GM18511 (cell line): ENCODE measurements around the gene CD53.
"Not testable (repeated sequence)": the region's sequence is repeated elsewhere in the genome, so short reads cannot be mapped to it uniquely, and the experiment has no call there.

Source experiments
- ATAC-seq: cut with Tn5 transposase; IDR thresholded peaks from one replicate; pipeline ENCODE4 v1.9.1; 2021; ENCODE audit warnings: mild to moderate bottlenecking, moderate library complexity; ENCODE audit not compliant: unreplicated experiment

Gene CD53

GRCh38 chr1:110914676-110915075 lies 41.7 kb downstream of the CD53 start:
- ATAC-seq: no peak

- ATAC-seq: no peak
Observed at GRCh38 chr1:110915804-110916203, 42.9 kb downstream of the CD53 start.

- ATAC-seq: no peak
Observed at GRCh38 chr1:110916274-110916668, 43.3 kb downstream of the CD53 start.

GRCh38 chr1:110916669-110917306 lies 43.8 kb downstream of the CD53 start:
- ATAC-seq: no peak

GRCh38 chr1:110918016-110918415 lies 45.1 kb downstream of the CD53 start:
- ATAC-seq: no peak

GRCh38 chr1:110921953-110922352 lies 49.0 kb downstream of the CD53 start:
- ATAC-seq: no peak

GRCh38 chr1:110927484-110928075 lies 54.6 kb downstream of the CD53 start:
- ATAC-seq: no peak

GRCh38 chr1:110928191-110928590 lies 55.2 kb downstream of the CD53 start:
- no peak for ATAC-seq

GRCh38 chr1:110928904-110929303 lies 56.0 kb downstream of the CD53 start:
- no peak for ATAC-seq

- ATAC-seq: not testable (repeated sequence)
Observed at GRCh38 chr1:110931097-110931496, 58.1 kb downstream of the CD53 start.

GRCh38 chr1:110936567-110936966 lies 63.6 kb downstream of the CD53 start:
- ATAC-seq: no peak

- no peak for ATAC-seq
Observed at GRCh38 chr1:110944806-110945205, 71.9 kb downstream of the CD53 start.

GRCh38 chr1:110945626-110946025 lies 72.7 kb downstream of the CD53 start:
- no peak for ATAC-seq

- ATAC-seq: no peak
Observed at GRCh38 chr1:110948038-110948810, 75.3 kb downstream of the CD53 start.
